GM18951 (cell line): ENCODE data around the gene NOP16.

ENCODE experiments used
- POLR2A ChIP-seq: IDR thresholded peaks from 4 replicates; pipeline ENCODE4 v1.6.1; 2011; ENCODE audit warnings: mild to moderate bottlenecking; ENCODE audit not compliant: insufficient read length, insufficient read depth; ENCODE audit errors: extremely low read depth
- in situ Hi-C: fragments of 300-500 bp; cut with MboI; formaldehyde crosslinking; loops from one replicate; pipeline ENCODE4 v1.12.0; 2022; ENCODE audit warnings: low sequenced_read_pairs, mixed read lengths, inconsistent platforms; ENCODE audit not compliant: unreplicated experiment

The NOP16 gene

GRCh38 chr5:176387384-176387925 is 943 bp downstream of the NOP16 start:
- in situ Hi-C loops, result no loop called here
- no peak for TF ChIP-seq POLR2A

DNA sequence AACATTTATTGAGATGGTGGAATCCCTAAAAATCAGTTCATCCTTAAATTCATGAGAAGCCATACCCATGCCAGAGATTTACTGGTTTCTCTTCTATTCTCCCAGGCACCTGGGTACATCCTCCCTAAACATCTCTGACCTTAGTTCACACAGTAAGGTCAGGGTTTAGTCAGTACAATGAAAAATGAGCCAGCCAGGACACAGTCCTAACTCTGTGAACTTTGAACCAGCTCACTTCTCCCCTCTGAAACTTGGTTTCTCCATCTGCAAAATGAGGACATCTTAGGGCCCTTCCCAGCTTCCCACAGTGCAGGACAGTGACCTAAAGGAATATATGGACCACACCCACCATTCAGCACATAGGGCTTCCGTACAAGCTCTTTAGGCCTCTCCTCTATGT is 1.9 kb downstream of the NOP16 start:
- in situ Hi-C loops, result no loop called here
- TF ChIP-seq POLR2A, result no peak

GRCh38 chr5:176384991-176385390 is 3.4 kb downstream of the NOP16 start:
- in situ Hi-C loops, result no loop called here
- TF ChIP-seq POLR2A, result no peak

DNA sequence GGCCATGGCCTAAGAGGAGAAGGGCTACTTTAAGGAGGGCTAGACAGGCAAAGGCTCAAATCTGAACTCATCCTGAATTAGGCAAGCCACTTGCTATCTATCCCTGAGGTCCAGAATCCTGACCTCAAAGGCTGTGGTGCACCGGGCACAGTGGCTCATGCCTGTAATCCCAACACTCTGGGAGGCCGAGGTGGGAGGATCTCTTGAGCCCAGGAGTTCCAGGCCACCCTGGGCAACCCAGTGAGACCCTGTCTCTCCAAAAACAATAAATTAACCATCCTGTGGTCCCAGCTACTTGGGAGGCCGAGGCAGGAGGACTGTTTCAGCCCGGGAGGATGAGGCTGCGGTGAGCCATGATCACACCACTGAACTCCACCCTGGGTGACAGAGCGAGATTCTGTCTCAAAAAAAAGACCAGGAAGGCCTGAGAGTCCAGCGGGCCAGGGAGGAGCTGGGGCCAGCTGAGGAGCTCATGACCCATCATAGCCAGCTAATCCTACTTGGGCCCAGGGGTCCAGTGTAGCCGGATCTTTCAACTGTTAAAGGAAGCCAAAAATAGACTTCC is 4.0 kb downstream of the NOP16 start:
- in situ Hi-C loops, result no loop called here

GRCh38 chr5:176383961-176384360 is 4.4 kb downstream of the NOP16 start:
- TF ChIP-seq POLR2A, result no peak
- in situ Hi-C loops, result no loop called here

More for the DNA sequence above, 4.0 kb downstream of the NOP16 start:
- TF ChIP-seq POLR2A, result no peak

DNA sequence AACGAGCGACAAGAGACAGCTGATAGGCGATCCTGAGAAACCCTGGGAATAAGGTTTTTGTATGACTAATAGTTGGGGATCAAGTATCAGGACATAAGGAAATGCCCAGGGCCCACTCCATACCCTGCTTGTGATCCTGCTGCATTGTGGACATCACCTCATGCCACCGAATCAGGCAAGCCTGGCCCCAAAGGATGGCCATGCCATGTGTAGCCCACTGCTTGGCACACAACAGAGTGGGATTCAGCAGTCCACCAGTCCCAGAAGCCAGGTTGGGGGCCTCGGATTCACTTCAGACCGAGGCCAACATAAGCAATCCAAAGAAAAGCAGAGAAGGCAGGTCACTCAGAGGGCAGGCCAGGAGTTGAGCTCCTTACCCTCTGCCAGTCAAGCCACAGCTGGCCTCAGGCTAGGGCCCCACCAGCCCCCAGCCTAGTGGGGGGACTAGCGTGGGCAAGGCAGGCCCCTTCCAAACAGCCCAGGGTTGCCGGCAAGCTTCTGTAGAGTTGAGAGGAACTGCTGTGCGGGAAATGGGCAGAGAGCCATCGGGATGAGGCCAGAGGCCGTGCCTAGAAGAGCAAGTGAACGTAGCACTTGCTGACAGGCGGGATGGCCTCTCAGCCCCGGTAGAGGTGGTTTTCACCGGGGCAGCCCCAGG is 5.0 kb downstream of the NOP16 start:
- in situ Hi-C loops, result no loop called here
- no peak for TF ChIP-seq POLR2A

GRCh38 chr5:176382721-176383120 is 5.7 kb downstream of the NOP16 start:
- in situ Hi-C loops, result no loop called here
- TF ChIP-seq POLR2A, result no peak

DNA sequence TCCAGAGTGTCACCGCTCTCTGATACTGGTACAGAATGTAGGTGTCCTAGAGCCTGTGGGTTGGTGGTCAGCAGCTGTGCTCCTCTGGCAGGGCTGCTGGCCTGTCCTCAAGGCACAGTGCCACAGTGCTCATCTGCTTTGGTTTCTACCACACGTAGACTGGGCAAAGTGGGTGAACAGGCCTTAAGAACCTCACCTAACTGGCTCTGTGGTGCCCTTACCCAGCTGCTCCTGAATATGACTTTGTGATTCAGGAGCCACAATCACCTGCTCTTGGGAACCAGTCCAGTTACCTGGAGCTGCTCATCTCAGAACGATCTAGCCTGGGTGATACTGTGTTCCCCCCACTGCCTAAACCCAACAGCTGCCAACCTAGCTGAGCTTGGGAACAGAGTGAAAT is 6.4 kb downstream of the NOP16 start:
- in situ Hi-C loops, result no loop called here

GRCh38 chr5:176381423-176381822 is 7.0 kb downstream of the NOP16 start:
- in situ Hi-C loops, result no loop called here
- no peak for TF ChIP-seq POLR2A

More for the DNA sequence above, 6.4 kb downstream of the NOP16 start:
- no peak for TF ChIP-seq POLR2A

GRCh38 chr5:176379881-176380280 is 8.5 kb downstream of the NOP16 start:
- in situ Hi-C loops, result no loop called here
- TF ChIP-seq POLR2A, result no peak

- in situ Hi-C loops, result no loop called here
- no peak for TF ChIP-seq POLR2A
Observed at GRCh38 chr5:176373100-176373818, 15.1 kb downstream of the NOP16 start.

GRCh38 chr5:176371621-176372539 is 16.5 kb downstream of the NOP16 start:
- in situ Hi-C loops, result no loop called here
- no peak for TF ChIP-seq POLR2A
